PC-9 (cell line): ENCODE results near the gene EGFLAM. TPM values are rescaled to one million over a fixed set of nuclear protein-coding genes. Genes with fewer than 3 reads are reported as not detected.

Source experiments
- BruUV-seq: library from RNA; stranded (reverse); fragments of 400-500 nt; replicated peaks from 2 replicates; lab custom pipeline; 2021; lab: Mats Ljungman, UMichigan
- CTCF ChIA-PET: fragments of 300-600 bp; sonication (Branson Sonifier 250); formaldehyde crosslinking; loops from one replicate; lab custom pipeline; 2022; ENCODE audit warnings: antibody characterized with exemption; lab: Charles Lee
- POLR2A ChIA-PET: fragments of 300-600 bp; sonication (Branson Sonifier 250); formaldehyde crosslinking; loops from one replicate; lab custom pipeline; 2022; ENCODE audit warnings: antibody characterized with exemption; ENCODE audit not compliant: unreplicated experiment; lab: Charles Lee
- DNase-seq, 2 experiments: peaks; one replicate each; pipeline versions ENCODE4 v3.0.0 to v3.0.0-alpha.2; 2015 to 2022; ENCODE audit warnings: mixed read lengths in 1 of 2
- H2AFZ ChIP-seq: fragments of 200-600 bp; sonication (generic); 2 replicates; pipeline ENCODE4 v1.8.1; 2017; ENCODE audit warnings: antibody characterized with exemption
- H3F3A ChIP-seq: fragments of 200-600 bp; sonication (generic); 2 replicates; pipeline ENCODE4 v1.8.1; 2017; ENCODE audit warnings: antibody characterized with exemption, mild to moderate bottlenecking, low read depth; ENCODE audit not compliant: insufficient read depth
- H3K27ac ChIP-seq: fragments of 200-600 bp; sonication (generic); 2 replicates; pipeline ENCODE4 v1.6.1; 2016; ENCODE audit warnings: mixed run types
- H3K27me3 ChIP-seq: fragments of 200-600 bp; sonication (generic); 2 replicates; pipeline ENCODE4 v1.6.1; 2016; ENCODE audit warnings: low read depth, mixed run types; ENCODE audit not compliant: insufficient read depth
- H3K36me3 ChIP-seq: fragments of 200-600 bp; sonication (generic); 2 replicates; pipeline ENCODE4 v1.6.1; 2016; ENCODE audit warnings: low read depth, mixed run types
- H3K4me1 ChIP-seq: fragments of 200-600 bp; sonication (generic); replicated peaks from 2 replicates; pipeline ENCODE4 v1.6.1; 2016; ENCODE audit warnings: mixed run types; ENCODE audit not compliant: insufficient read depth
- H3K4me2 ChIP-seq: fragments of 200-600 bp; sonication (generic); 2 replicates; pipeline ENCODE4 v1.6.1; 2017; ENCODE audit warnings: mixed run types
- H3K4me3 ChIP-seq: fragments of 200-600 bp; sonication (generic); 2 replicates; pipeline ENCODE4 v1.6.1; 2016; ENCODE audit warnings: mixed run types
- H3K79me2 ChIP-seq: fragments of 200-600 bp; sonication (generic); 2 replicates; pipeline ENCODE4 v1.6.1; 2017; ENCODE audit warnings: low read depth, mixed run types
- H3K9me2 ChIP-seq: fragments of 200-600 bp; sonication (generic); 2 replicates; pipeline ENCODE4 v1.8.1; 2017; ENCODE audit warnings: mild to moderate bottlenecking; ENCODE audit not compliant: insufficient read depth
- H3K9me3 ChIP-seq: fragments of 200-600 bp; sonication (generic); 2 replicates; pipeline ENCODE4 v1.8.1; 2016; ENCODE audit warnings: low read depth; ENCODE audit not compliant: insufficient read depth
- H4K20me1 ChIP-seq: fragments of 200-600 bp; sonication (generic); 2 replicates; pipeline ENCODE4 v1.8.1; 2017; ENCODE audit not compliant: insufficient read depth
- EZH2 ChIP-seq: fragments of 200-600 bp; sonication (generic); IDR thresholded peaks from 2 replicates; pipeline ENCODE4 v1.8.0; 2017; ENCODE audit warnings: antibody characterized with exemption, low read depth
- intact Hi-C: fragments of 100-400 bp; cut with micrococcal nuclease; formaldehyde crosslinking; loops from one replicate; pipeline ENCODE4 v1.10.0; 2022; ENCODE audit not compliant: unreplicated experiment
- total RNA-seq: library from RNA; stranded (reverse); gene quantifications from 2 replicates; pipeline ENCODE4 v1.2.3, GENCODE V29; 2021
- TF ChIP-seq, protein P1 (sequence below): fragments of 200-600 bp; sonication (generic); conservative IDR thresholded peaks from 2 replicates; pipeline ENCODE4 v1.6.1; 2017; ENCODE audit warnings: mixed run types, antibody characterized with exemption, mild to moderate bottlenecking, moderate library complexity

EGFLAM gene
- total RNA-seq, 1 experiment from 2014 or later, result not detected

DNA sequence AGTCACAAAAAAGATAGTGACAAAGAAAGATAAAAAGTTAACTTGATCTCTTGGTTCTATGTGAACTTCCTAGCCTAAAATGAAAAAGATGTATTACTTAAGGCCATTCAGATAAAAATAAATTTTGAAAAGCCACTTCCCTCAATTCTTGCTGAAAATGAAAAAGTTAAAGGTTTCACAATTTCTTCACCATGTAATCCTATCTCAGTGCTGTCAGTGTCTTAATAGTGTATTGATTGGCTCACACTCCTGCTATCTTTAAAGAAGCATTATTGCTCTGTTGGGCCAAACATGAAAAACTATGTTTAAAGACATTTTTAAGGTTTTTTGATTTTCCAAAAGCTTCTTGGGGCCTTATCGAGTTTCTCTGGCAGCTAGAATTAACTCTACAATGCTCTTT lies 18.1 kb upstream of the EGFLAM start:
- no peak for DNase-seq
- TF ChIP-seq EZH2, result no peak
- TF ChIP-seq, protein P1, sequence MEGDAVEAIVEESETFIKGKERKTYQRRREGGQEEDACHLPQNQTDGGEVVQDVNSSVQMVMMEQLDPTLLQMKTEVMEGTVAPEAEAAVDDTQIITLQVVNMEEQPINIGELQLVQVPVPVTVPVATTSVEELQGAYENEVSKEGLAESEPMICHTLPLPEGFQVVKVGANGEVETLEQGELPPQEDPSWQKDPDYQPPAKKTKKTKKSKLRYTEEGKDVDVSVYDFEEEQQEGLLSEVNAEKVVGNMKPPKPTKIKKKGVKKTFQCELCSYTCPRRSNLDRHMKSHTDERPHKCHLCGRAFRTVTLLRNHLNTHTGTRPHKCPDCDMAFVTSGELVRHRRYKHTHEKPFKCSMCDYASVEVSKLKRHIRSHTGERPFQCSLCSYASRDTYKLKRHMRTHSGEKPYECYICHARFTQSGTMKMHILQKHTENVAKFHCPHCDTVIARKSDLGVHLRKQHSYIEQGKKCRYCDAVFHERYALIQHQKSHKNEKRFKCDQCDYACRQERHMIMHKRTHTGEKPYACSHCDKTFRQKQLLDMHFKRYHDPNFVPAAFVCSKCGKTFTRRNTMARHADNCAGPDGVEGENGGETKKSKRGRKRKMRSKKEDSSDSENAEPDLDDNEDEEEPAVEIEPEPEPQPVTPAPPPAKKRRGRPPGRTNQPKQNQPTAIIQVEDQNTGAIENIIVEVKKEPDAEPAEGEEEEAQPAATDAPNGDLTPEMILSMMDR, result no peak
- H3K9me3 ChIP-seq, result no peaks in the 10 kb centered on the region
- no peak overlapping the region for H3K4me3 ChIP-seq
- no peaks in the 10 kb centered on the region for H3K9me2 ChIP-seq
- no peaks in the 10 kb centered on the region for H3K4me1 ChIP-seq
- ChIA-PET CTCF (no interaction called here), POLR2A (no interaction called here)
- H3K4me2 ChIP-seq, result no peak overlapping the region
- H2AFZ ChIP-seq, result no peak overlapping the region
- peaks cover 56% of the 10 kb centered on the region for H3K27me3 ChIP-seq
- no peak overlapping the region for H3K27ac ChIP-seq
- intact Hi-C loops, result no loop called here
- BruUV-seq, result no TSS peak
- H3K79me2 ChIP-seq, result no peaks in the 10 kb centered on the region
- H3K36me3 ChIP-seq, result no peaks in the 10 kb centered on the region
- no peaks in the 10 kb centered on the region for H4K20me1 ChIP-seq
- no peaks in the 10 kb centered on the region for H3F3A ChIP-seq

DNA sequence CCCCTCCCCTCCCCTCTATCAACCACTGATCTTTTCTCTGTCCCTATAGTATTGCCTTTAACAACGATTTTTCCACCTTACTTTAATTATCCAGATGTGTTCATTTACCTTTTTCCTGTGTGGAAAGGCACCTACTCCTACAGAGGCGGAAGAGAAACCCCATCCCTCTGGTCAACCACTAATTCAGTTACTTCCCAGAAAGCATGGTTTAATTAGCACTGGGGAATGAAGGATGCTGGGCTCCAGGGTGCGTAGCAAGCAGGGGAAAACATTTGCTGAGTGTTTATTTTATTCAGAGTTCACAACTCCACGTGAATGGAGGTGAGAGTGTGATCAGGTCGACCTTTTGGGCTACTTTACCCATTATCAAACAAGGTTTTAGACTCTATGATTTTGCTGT lies 16.7 kb upstream of the EGFLAM start:
- no peak overlapping the region for H3K4me2 ChIP-seq
- TF ChIP-seq EZH2, result no peak
- TF ChIP-seq, protein P1, result no peak
- H3K9me3 ChIP-seq, result no peaks in the 10 kb centered on the region
- H3F3A ChIP-seq, result no peaks in the 10 kb centered on the region
- H2AFZ ChIP-seq, result no peak overlapping the region
- POLR2A ChIA-PET, result no interaction called here
- no peaks in the 10 kb centered on the region for H3K4me1 ChIP-seq
- intact Hi-C loops, result no loop called here
- H3K36me3 ChIP-seq, result no peaks in the 10 kb centered on the region
- no peaks in the 10 kb centered on the region for H4K20me1 ChIP-seq
- no peak for DNase-seq
- CTCF ChIA-PET, result no interaction called here
- H3K4me3 ChIP-seq, result no peak overlapping the region
- peaks cover 69% of the 10 kb centered on the region for H3K27me3 ChIP-seq
- no peaks in the 10 kb centered on the region for H3K79me2 ChIP-seq
- no peak overlapping the region for H3K27ac ChIP-seq
- no TSS peak for BruUV-seq
- H3K9me2 ChIP-seq, result no peaks in the 10 kb centered on the region

DNA sequence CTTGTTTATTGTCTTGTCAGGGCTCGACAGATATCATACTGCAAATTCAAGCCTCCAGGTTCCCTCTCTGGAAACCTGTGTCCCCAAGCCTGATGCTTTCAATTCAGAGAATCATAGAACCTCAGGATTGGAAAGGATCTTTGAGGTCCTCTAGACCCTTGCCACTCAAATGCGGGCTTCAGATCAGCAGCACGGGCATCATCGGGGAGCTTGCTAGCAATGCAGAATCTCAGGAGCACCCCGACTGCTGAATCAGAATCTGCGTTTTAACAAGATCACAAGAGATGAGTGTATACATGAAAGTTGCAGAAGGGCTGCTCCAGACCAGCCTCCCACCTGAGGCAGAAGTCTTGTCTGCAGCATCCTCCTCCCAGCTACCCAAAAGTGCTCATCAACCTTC lies 13.1 kb upstream of the EGFLAM start:
- no peaks in the 10 kb centered on the region for H3K9me2 ChIP-seq
- no peaks in the 10 kb centered on the region for H3F3A ChIP-seq
- no peaks in the 10 kb centered on the region for H3K79me2 ChIP-seq
- H3K27ac ChIP-seq, result no peak overlapping the region
- H4K20me1 ChIP-seq, result no peaks in the 10 kb centered on the region
- no TSS peak for BruUV-seq
- H3K27me3 ChIP-seq, result peaks cover 86% of the 10 kb centered on the region
- H3K4me3 ChIP-seq, result no peak overlapping the region
- H3K4me2 ChIP-seq, result no peak overlapping the region
- H3K36me3 ChIP-seq, result no peaks in the 10 kb centered on the region
- DNase-seq, result no peak
- ChIA-PET CTCF (no interaction called here), POLR2A (no interaction called here)
- H2AFZ ChIP-seq, result no peak overlapping the region
- no peak for TF ChIP-seq EZH2
- TF ChIP-seq, protein P1, result no peak
- H3K4me1 ChIP-seq, result no peaks in the 10 kb centered on the region
- intact Hi-C loops, result no loop called here
- no peaks in the 10 kb centered on the region for H3K9me3 ChIP-seq
